Stimulated activated CD4-positive, alpha-beta T cell treated with anti-CD3 and anti-CD28 coated beads, Interleukin-4, amount 100 ng/mL, for 4 hours (primary cell): ENCODE data around the gene ADGRV1.
"Not testable (repeated sequence)": the region's sequence is repeated elsewhere in the genome, so short reads cannot be mapped to it uniquely, and the experiment has no call there.

Source experiments
- DNase-seq, 2 experiments: peaks; one replicate each; pipeline ENCODE4 v3.0.0-alpha.2; 2020

The ADGRV1 gene

GRCh38 chr5:90915393-90915792, 356.8 kb downstream of the ADGRV1 start:
- no peak for DNase-seq

DNA sequence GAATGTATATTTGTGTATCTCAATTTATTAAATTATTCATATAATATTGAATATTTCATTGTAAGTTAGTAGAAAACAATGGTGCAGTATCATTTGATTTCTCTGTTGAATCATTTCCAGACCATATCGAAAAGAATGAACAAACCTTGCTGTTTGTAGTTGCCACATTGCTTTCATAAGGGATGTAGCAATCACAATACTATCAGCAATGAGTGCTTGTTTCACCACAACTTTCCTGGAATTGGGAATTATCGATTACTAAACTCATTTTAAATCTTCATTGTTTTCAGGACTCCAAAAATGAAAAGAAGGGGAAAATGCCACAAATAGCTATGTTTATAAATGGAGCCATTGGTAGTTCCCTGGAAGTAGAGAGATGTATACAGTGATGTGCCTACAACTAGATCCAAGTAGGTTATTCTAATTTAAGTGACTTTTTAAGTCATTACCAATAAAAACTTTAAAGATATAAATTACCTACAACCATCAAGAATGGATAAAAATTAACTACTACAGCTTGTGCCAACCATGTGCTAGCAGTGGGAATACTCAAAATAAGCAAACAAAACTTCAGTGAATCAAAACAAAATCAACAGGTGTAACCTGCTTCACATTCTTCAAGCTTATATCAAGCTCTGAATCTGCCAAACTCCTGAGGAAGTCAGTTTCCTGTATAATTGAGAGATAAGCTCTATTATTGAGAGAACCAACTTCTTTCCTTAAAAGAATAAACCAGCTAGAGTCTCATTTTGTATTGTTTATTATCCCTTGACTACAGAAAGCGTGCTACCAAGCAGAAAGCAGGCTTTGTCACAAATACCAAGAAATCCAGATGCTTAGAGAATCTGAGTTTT, 358.6 kb downstream of the ADGRV1 start:
- no peak for DNase-seq

DNA sequence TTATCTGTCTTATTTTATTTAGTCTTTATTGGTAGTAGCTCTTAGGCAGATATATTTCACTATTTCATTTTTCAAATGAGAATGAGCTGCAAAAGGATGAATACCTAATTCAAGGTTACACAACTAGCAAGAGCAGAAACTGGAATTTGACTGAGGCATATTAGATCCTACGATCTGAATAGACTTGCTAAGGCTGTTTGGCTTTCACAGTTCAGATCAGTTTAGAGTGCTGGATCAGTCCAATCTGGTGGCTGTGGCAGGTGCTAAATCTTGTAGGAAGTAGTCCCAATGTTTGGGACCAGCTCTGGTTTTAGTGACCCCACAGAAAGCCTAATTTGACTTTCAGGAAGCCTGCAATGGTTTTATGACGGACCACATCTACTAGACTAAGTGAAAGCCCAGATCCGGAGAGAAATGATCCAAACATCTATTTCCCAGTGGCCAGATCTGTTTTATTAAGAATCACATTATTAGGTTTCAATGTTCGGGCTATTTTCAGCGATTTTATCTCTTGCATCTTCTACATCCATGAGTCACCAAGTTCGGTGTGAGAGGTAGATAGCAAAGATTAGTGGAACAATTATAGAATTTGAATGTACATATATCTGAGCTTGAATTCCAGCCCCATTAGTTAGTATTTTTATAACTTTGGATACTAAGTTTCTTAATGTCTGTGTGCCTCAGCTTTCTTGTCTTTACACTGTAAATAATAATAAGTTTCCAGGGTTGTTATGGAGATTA, 359.5 kb downstream of the ADGRV1 start:
- DNase-seq, result no peak

GRCh38 chr5:90921418-90921973, 362.9 kb downstream of the ADGRV1 start:
- DNase-seq, result no peak

GRCh38 chr5:90924222-90924621, 365.6 kb downstream of the ADGRV1 start:
- DNase-seq, result not testable (repeated sequence)

GRCh38 chr5:90929013-90929839, 370.6 kb downstream of the ADGRV1 start:
- DNase-seq, result not testable (repeated sequence)

GRCh38 chr5:90930062-90930461, 371.5 kb downstream of the ADGRV1 start:
- no peak for DNase-seq

DNA sequence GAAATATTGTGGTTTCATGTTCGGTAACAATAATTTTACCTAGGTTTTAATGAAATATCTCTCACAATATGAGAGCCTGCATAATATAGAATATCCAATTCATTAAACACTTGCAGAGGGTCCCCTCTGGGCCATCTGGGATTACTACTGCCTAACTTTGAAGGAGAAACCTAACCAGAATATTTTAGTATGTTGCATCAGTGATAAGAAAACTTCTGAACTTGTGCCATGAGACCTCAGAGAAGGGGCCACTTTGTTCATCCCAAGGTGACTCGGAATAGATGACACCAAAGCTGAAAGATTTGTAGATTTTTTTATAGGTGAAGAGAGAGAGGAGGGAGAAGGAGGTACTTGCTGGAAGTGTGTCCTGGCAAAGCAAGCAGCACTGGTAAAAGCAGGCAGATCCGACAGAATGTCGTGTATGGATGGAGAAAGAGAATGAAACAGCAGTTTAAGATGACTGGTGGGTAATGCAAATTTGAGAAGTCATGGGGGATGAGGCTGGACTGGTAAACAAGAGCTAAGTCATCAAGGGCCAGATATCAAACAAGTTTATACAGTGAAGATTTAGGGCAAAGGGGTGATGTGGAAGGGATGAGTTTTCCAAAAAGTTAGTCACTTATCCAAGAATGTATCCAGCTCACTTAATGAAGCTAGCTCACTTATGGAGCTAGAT, 372.3 kb downstream of the ADGRV1 start:
- DNase-seq, result no peak

DNA sequence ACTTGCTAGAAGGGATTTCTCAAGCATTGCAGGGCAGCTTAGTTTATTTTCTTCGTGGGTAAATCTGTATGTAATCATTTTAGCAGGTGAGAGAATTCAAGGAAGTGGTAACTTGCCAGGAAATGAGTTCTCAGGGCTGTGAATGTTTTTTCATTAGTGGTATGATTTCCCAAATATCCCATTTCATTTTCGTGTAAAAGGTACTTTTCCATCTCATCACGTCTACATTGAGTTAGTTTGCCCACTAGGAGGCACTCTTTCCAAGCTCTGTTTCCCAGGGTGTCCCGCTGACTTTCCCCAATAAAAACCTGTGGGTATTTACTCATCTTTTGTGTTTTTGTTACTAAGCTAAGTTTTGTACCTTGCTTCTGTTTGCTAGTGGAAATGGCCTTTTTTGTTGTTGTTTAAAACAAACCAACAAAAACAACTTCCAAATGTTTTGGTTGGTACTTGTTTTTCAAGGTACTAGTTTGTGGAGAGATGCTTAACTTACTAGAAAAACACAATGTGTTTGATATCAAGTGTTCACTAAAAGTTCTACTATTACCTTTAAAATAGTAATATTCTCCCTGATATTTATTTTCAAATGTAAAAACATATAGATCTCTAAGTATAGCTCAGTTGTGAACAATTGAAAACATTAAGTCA, 373.6 kb downstream of the ADGRV1 start:
- no peak for DNase-seq

DNA sequence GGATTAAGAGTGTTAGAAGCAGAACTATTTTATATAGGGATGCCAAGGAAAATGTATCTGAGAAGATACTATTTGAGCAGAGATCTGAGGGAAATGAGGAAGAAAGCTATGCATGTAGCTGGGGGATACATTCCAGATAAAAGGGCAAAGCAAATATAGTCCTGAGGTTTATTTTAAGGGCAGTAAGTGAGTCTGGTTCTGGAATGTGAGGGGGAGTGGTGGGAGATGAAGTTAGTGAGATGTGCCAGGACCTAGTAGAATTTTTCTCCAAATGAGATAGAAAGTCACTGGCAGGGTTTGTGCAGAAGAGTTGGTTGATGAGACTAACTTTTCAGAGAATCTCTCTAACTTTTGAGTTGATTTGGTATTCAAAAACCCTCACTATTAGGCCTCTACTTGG, 374.7 kb downstream of the ADGRV1 start:
- DNase-seq, result no peak

DNA sequence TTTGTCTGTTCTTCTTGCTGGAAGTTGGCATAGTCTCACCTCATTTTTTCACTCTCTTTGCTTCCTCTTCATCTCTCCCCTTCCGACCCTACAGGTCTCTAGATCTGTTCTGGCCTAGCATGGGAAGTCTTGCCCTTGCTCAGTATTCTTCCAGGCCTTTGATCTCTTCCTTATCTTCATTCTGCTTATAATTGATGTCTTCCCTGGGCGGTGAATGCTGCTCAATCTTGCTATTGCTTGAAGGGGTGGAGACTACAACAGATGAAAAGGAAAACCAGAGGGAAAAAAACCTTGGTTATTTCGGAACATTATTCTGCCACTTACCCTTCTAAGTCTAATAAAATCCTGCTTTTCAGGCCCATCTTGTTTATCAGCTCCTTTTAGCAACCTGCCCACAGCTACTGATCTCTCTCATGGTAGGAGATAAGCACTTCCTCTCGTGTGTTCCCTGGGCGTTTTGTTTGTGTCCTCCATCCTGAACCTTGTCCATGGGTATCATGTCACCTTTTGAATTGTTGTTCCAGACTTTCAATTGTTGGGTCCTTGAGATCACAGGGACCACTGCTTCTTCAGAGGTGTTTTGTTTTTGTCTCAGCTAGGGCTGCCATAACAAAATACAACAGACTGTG, 375.6 kb downstream of the ADGRV1 start:
- DNase-seq, result no peak

- DNase-seq, result no peak
These were observed 376.1 kb downstream of the ADGRV1 start for GRCh38 chr5:90934738-90935137.

DNA sequence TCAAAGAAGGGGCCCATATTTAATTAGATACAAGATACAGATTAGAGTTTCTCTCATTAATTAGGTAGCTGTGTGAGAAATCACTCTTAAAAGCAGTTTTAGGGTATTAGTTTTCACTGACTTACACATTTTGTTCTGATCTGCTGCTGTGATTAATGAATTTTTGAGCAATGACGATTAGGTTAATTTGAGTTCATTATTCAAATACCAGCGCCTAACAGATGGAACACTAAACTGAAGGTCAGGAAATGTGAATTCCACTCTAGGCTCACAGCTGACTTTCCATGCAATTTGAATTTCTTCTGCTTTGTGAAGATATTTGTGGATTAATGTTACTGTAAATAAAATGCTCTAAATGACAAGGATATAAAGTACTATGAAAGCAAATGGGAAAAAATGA, 380.6 kb downstream of the ADGRV1 start:
- DNase-seq, result no peak

DNA sequence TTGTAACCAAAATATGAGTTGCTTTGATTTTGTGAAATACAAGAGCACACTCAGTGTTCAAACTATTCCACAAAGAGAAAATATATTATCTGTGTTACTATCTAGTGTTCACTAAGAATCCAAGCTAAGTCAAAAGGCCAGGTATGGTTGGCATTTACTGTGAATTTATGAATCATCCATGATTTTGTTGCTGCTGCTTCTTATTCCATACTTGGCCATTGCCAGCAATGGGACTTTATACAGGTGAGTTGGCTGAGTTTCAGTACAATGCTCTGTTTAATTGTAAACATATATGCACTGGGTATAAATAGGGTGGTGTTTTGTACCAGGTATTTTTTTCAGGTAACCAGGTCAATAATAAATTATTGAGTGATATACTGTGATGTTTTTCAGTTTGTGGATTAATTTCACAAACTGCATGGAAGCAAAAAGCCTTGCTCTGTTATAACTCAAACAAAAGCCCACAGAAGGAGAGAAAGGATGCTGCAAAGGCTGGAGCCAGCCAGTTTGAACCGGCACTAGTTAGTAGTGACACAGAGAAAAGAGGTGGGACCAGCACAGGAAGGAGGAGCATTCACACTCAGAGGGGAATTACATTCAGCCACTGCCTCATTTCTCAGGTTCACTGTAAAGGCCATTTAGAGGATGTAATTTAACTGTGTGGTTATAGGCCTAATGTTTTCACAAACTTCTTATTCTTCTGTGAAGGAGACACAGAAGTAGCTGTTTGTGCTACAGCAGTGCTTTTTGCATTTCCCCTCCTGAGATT, 381.8 kb downstream of the ADGRV1 start:
- peak; percentile 3 to 4 for DNase-seq

DNA sequence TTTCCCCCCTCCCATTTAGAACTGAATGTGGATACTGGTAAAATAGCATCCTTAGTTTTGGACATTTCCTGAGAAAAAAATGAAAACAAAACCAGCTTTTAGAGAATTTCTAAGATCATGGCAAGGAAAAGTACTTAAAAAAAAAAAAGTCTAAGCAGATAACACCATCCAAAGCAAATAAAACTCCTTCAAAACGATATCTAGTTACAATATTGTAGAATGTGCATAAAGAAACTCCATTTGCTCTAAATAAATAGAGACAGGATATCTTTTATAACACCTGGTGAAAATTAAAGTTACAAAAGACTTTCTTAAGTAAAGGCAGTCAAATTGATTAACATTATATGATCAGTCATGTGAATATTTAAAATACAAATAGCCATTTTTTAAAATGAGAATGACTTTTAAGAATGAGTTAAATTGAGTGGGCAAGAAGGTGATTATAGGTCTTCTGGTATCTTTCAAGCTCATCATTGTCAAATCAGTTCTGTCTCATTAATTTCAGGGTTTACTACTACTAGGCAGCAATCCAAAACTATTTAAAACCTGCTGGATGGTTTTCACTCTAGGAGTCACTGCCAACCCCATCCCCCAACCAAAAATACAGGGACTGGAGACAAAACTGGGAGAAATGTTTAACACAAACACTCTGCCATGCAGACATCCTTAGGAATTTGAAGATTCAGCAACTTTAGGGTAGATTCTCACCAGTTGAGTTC, 382.6 kb downstream of the ADGRV1 start:
- DNase-seq, result no peak

DNA sequence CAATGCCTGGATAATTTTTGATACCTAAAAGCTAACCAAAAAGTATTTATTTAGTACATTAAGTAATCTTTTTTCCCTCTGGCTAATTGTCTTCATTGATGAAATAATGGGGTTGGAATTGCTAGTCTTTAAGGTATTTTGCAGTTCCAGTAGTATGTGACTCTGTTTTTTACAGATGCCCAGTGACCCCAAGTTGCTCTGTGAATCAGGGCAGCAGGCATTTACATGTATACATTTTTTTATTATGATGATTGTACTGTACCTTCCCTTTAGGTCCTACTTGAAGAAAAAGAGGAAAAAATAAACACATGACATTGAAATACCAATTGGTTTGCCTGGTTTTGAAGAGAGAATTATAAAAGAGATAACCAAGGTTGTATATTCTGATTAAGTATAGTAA, 385.5 kb downstream of the ADGRV1 start:
- DNase-seq, result no peak

GRCh38 chr5:90947667-90948066, 389.1 kb downstream of the ADGRV1 start:
- DNase-seq, result no peak

DNA sequence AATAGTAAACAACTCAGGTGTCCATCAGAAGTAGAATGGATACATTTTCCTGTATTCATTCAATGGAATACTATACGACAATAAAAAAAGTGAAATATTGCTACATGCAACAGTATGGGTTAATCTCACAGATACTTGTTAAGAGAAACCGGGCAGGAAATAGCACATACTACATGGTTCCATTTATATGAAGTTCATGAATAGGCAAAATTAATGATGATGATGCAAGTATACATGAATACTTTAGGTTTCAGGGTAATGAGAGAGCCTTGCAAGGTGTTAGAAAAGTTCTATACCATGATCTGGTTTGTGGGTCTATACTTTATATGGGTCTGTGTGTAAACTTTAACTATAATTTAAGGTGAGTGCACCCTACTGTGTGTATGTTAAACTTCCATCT, 390.4 kb downstream of the ADGRV1 start:
- no peak for DNase-seq

GRCh38 chr5:90949469-90950358, 391.1 kb downstream of the ADGRV1 start:
- no peak for DNase-seq
